ENCODE results near the gene CACNA1G.

DNA sequence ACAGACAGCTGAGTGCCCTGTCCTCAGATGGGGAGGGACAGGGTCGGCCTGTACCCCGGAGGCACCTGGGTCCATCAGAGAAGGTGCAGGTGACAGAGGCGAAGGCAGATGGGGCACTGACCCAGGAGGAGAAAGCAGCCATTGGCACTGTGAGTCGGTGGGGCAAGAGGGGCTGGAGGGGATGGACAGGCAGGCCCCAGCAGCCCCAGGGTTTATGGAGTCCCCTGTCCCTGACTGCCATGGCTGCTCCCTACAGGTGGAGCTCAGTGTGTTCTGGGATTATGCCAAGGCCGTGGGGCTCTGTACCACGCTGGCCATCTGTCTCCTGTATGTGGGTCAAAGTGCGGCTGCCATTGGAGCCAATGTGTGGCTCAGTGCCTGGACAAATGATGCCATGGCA, 115.1 kb downstream of the CACNA1G start:
- TF ChIP-seq, protein P1, sequence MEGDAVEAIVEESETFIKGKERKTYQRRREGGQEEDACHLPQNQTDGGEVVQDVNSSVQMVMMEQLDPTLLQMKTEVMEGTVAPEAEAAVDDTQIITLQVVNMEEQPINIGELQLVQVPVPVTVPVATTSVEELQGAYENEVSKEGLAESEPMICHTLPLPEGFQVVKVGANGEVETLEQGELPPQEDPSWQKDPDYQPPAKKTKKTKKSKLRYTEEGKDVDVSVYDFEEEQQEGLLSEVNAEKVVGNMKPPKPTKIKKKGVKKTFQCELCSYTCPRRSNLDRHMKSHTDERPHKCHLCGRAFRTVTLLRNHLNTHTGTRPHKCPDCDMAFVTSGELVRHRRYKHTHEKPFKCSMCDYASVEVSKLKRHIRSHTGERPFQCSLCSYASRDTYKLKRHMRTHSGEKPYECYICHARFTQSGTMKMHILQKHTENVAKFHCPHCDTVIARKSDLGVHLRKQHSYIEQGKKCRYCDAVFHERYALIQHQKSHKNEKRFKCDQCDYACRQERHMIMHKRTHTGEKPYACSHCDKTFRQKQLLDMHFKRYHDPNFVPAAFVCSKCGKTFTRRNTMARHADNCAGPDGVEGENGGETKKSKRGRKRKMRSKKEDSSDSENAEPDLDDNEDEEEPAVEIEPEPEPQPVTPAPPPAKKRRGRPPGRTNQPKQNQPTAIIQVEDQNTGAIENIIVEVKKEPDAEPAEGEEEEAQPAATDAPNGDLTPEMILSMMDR (IDR thresholded peaks at IDR 0.05): no peak
- no peak for TF ChIP-seq POLR2A (IDR thresholded peaks at IDR 0.05)
- no peak for TF ChIP-seq POLR2AphosphoS5 (IDR thresholded peaks at IDR 0.05; ENCODE audit: insufficient read depth in 1 of 2, low read depth in 1 of 2)

Data from vagina (tissue), 2 donors.